Astrocyte (in vitro differentiated cells and primary cell): Measurements from ENCODE around the gene PTPRN2. TPM values are rescaled to one million over a fixed set of nuclear protein-coding genes. Genes with fewer than 3 reads are reported as not detected.

Experiments used
- DNase-seq: peaks from one replicate; pipeline ENCODE4 v3.0.0-alpha.2; 2010; ENCODE audit warnings: low read depth
- FAIRE-seq: peaks from 2 replicates; lab custom pipeline; 2011; peaks lifted over from hg19 to GRCh38; lab: Jason Lieb, UNC
- H2AFZ ChIP-seq: 2 replicates; pipeline ENCODE4 v1.6.0; 2012; ENCODE audit warnings: low read depth, low read length, inconsistent platforms
- H3K27ac ChIP-seq: 2 replicates; pipeline ENCODE4 v1.5.1; 2011; ENCODE audit warnings: low read depth, low read length, inconsistent platforms
- H3K27me3 ChIP-seq: 2 replicates; pipeline ENCODE4 v1.6.0; 2011; ENCODE audit warnings: low read length, inconsistent platforms; ENCODE audit not compliant: insufficient read depth
- H3K36me3 ChIP-seq: 2 replicates; pipeline ENCODE4 v1.5.1; 2011; ENCODE audit warnings: low read length, inconsistent platforms; ENCODE audit not compliant: insufficient read depth
- H3K4me1 ChIP-seq: 2 replicates; pipeline ENCODE4 v1.5.1; 2011; ENCODE audit warnings: low read length, inconsistent platforms; ENCODE audit not compliant: insufficient read depth
- H3K4me2 ChIP-seq: 2 replicates; pipeline ENCODE4 v1.6.0; 2012; ENCODE audit warnings: low read length, inconsistent platforms
- H3K4me3 ChIP-seq: 2 replicates; pipeline ENCODE4 v1.5.1; 2011; ENCODE audit warnings: low read depth, mild to moderate bottlenecking, low read length, inconsistent platforms; ENCODE audit not compliant: insufficient read depth
- H3K79me2 ChIP-seq: 2 replicates; pipeline ENCODE4 v1.6.0; 2012; ENCODE audit warnings: mild to moderate bottlenecking, low read length, inconsistent platforms; ENCODE audit not compliant: insufficient read depth
- H3K9ac ChIP-seq: 2 replicates; pipeline ENCODE4 v1.6.0; 2012; ENCODE audit warnings: mild to moderate bottlenecking, low read length, inconsistent platforms
- H3K9me3 ChIP-seq: 2 replicates; pipeline ENCODE4 v1.5.1; 2012; ENCODE audit warnings: low read depth, mild to moderate bottlenecking, low read length, inconsistent platforms; ENCODE audit not compliant: insufficient read depth
- H4K20me1 ChIP-seq: 2 replicates; pipeline ENCODE4 v1.6.0; 2012; ENCODE audit warnings: low read length, inconsistent platforms; ENCODE audit not compliant: insufficient read depth
- H3K27ac Mint-ChIP-seq: one replicate; pipeline ENCODE4 v1.8.0; 2021; ENCODE audit warnings: mild to moderate bottlenecking, mixed read lengths; ENCODE audit not compliant: unreplicated experiment
- H3K27me3 Mint-ChIP-seq: one replicate; pipeline ENCODE4 v1.8.0; 2021; ENCODE audit warnings: low read depth, mixed read lengths; ENCODE audit not compliant: unreplicated experiment
- H3K36me3 Mint-ChIP-seq: one replicate; pipeline ENCODE4 v1.8.0; 2021; ENCODE audit warnings: low read depth, mixed read lengths; ENCODE audit not compliant: unreplicated experiment
- H3K4me1 Mint-ChIP-seq: one replicate; pipeline ENCODE4 v1.8.0; 2021; ENCODE audit warnings: low read depth, mixed read lengths; ENCODE audit not compliant: unreplicated experiment
- H3K4me3 Mint-ChIP-seq: one replicate; pipeline ENCODE4 v1.8.0; 2021; ENCODE audit warnings: mild to moderate bottlenecking, moderate library complexity, mixed read lengths; ENCODE audit not compliant: unreplicated experiment
- H3K9me3 Mint-ChIP-seq: one replicate; pipeline ENCODE4 v1.8.0; 2021; ENCODE audit warnings: mild to moderate bottlenecking, mixed read lengths; ENCODE audit not compliant: unreplicated experiment
- EZH2 ChIP-seq: IDR thresholded peaks from 2 replicates; pipeline ENCODE4 v1.6.1; 2012; ENCODE audit warnings: mild to moderate bottlenecking, low read length, inconsistent platforms; ENCODE audit not compliant: insufficient read depth
- total RNA-seq: library from RNA; stranded (reverse); gene quantifications from 2 replicates; pipeline ENCODE4 v1.2.1, GENCODE V29; 2021
- TF ChIP-seq, protein P1 (sequence below): IDR thresholded peaks from 2 replicates; pipeline ENCODE4 v1.5.1; 2011; ENCODE audit warnings: low read depth, mild to moderate bottlenecking, inconsistent platforms, low read length, moderate library complexity; ENCODE audit not compliant: insufficient read depth

The PTPRN2 gene
- total RNA-seq, 1 donor from 2014 or later = 0.09 TPM

DNA sequence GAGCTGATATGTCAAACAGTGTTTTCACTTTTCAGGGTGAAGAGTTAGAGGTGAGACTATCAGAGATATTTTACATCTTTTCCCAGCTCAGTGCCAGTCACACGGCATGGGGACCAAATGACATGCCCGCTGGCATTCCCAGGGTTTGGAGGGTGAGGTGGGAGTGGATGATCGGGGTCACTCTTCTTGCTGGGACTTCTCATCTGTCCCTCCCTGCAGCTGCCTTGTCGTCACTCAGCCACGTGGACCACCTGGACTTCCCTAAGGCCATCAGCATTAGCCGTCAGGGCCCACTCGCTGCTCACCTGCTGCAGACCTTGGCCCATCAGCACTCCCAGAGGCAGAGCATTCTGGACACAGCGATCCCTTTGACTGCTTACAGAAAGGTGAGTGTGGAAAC, 949.1 kb downstream of the PTPRN2 start:
- Histone ChIP-seq H3K4me2 (no peak overlapping the region), H3K79me2 (no peaks in the 10 kb centered on the region), H3K4me1 (no peaks in the 10 kb centered on the region), H3K36me3 (no peaks in the 10 kb centered on the region), H3K27ac (no peak overlapping the region), H2AFZ (no peak overlapping the region), H4K20me1 (no peaks in the 10 kb centered on the region), H3K9ac (no peak overlapping the region), H3K27me3 (no peaks in the 10 kb centered on the region), H3K9me3 (peaks cover 8% of the 10 kb centered on the region), H3K4me3 (no peak overlapping the region)
- H3K4me1 Mint-ChIP-seq = no peaks in the 10 kb centered on the region
- H3K27ac Mint-ChIP-seq = no peak overlapping the region
- DNase-seq (no peak), FAIRE-seq (no peak)
- H3K27me3 Mint-ChIP-seq = no peaks in the 10 kb centered on the region
- peaks cover 21% of the 10 kb centered on the region for H3K9me3 Mint-ChIP-seq
- H3K4me3 Mint-ChIP-seq = no peak overlapping the region
- TF ChIP-seq EZH2 = no peak
- TF ChIP-seq, protein P1, sequence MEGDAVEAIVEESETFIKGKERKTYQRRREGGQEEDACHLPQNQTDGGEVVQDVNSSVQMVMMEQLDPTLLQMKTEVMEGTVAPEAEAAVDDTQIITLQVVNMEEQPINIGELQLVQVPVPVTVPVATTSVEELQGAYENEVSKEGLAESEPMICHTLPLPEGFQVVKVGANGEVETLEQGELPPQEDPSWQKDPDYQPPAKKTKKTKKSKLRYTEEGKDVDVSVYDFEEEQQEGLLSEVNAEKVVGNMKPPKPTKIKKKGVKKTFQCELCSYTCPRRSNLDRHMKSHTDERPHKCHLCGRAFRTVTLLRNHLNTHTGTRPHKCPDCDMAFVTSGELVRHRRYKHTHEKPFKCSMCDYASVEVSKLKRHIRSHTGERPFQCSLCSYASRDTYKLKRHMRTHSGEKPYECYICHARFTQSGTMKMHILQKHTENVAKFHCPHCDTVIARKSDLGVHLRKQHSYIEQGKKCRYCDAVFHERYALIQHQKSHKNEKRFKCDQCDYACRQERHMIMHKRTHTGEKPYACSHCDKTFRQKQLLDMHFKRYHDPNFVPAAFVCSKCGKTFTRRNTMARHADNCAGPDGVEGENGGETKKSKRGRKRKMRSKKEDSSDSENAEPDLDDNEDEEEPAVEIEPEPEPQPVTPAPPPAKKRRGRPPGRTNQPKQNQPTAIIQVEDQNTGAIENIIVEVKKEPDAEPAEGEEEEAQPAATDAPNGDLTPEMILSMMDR = no peak
- H3K36me3 Mint-ChIP-seq = no peaks in the 10 kb centered on the region

DNA sequence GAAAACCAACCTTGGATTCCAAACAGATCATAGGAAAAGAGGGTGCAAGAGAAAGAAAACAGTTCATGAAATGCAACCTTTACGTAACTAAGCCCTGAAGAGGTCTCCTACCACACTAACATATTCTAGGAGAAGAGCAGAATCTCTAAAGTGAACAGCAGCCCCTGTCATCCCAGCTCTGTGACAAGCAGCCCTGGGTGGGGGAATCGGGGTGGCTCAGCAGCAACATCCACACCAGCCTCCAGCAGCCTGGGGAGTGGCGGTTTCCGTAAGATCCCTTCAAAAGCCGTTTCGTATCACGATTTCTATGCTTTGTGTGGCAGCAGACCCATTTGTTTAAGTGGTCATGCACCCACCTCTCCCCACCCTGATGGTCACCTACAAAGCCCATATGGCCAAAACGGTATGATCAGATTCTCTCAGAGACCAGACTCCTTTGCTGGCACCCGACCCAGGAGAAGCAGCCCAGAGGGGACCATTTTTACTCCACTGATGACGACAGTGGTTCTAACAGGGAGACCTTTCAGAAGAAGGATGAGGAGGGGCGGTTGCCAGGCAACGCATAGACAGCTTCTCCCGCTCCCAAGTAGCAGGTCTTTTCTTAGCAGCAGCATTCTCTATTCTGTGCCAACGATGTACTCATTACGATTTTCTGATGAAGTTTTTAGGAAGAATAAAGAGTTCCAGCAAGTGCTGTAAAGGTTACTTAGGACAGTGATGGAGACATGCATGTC, 950.2 kb downstream of the PTPRN2 start:
- Mint-ChIP-seq H3K27ac (no peak overlapping the region), H3K4me1 (no peaks in the 10 kb centered on the region), H3K36me3 (no peaks in the 10 kb centered on the region), H3K9me3 (peaks cover 23% of the 10 kb centered on the region), H3K4me3 (no peak overlapping the region), H3K27me3 (no peaks in the 10 kb centered on the region)
- Histone ChIP-seq H3K27ac (no peak overlapping the region), H2AFZ (no peak overlapping the region), H4K20me1 (no peaks in the 10 kb centered on the region), H3K79me2 (no peaks in the 10 kb centered on the region), H3K4me2 (no peak overlapping the region), H3K9ac (no peak overlapping the region), H3K27me3 (no peaks in the 10 kb centered on the region), H3K9me3 (peaks cover 8% of the 10 kb centered on the region), H3K36me3 (no peaks in the 10 kb centered on the region), H3K4me1 (no peaks in the 10 kb centered on the region), H3K4me3 (no peak overlapping the region)
- FAIRE-seq = no peak
- TF ChIP-seq, protein P1 = no peak
- no peak for TF ChIP-seq EZH2
- DNase-seq = no peak

DNA sequence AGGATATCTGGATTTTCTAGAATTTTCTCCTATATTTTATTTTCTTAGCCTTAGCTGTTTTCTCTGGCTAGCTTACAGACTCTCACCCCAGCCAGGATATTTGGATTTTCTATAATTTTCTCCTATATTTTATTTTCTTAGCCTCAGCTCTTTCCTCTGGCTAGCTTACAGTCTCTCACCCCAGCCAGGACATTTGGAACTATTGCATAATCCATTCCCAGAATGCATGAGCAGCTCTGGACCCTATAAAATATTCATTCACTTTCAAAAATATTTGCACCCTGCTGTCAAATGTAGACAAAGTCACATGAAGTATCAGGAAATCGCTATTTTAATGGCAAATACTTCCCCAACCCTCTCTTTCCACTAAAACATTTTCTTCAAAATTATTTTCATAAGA, 952.0 kb downstream of the PTPRN2 start:
- H3K9me3 Mint-ChIP-seq = peaks cover 18% of the 10 kb centered on the region

More for the DNA sequence above, 952.0 kb downstream of the PTPRN2 start:
- no peak overlapping the region for H3K4me3 ChIP-seq
- no peak overlapping the region for H3K9ac ChIP-seq
- Mint-ChIP-seq H3K36me3 (no peaks in the 10 kb centered on the region), H3K4me3 (no peak overlapping the region), H3K27me3 (no peaks in the 10 kb centered on the region), H3K4me1 (no peaks in the 10 kb centered on the region), H3K27ac (no peak overlapping the region)
- no peaks in the 10 kb centered on the region for H3K79me2 ChIP-seq
- no peaks in the 10 kb centered on the region for H3K4me1 ChIP-seq
- FAIRE-seq (no peak), DNase-seq (no peak)
- H4K20me1 ChIP-seq = no peaks in the 10 kb centered on the region
- H3K27me3 ChIP-seq = no peaks in the 10 kb centered on the region
- H3K36me3 ChIP-seq = no peaks in the 10 kb centered on the region
- TF ChIP-seq, protein P1 = no peak
- no peak for TF ChIP-seq EZH2
- H3K27ac ChIP-seq = no peak overlapping the region
- H3K9me3 ChIP-seq = peaks cover 2% of the 10 kb centered on the region
- H3K4me2 ChIP-seq = no peak overlapping the region
- H2AFZ ChIP-seq = no peak overlapping the region
